Left ventricle myocardium inferior (tissue), 1 donor: ENCODE measurements around the gene ACOX3. TPM values are rescaled to one million over a fixed set of nuclear protein-coding genes. Genes with fewer than 3 reads are reported as not detected.
"Not testable (repeated sequence)": the region's sequence is repeated elsewhere in the genome, so short reads cannot be mapped to it uniquely, and the experiment has no call there.

Experiments
- DNase-seq: peaks from one replicate; pipeline ENCODE4 v3.0.0-alpha.2; 2020
- H3K27ac ChIP-seq: fragments of 200-600 bp; replicated peaks from 2 replicates; pipeline ENCODE4 v1.8.0; 2021
- H3K27me3 ChIP-seq: fragments of 200-600 bp; 2 replicates; pipeline ENCODE4 v1.8.0; 2021; ENCODE audit warnings: low read depth
- H3K36me3 ChIP-seq: fragments of 200-600 bp; 2 replicates; pipeline ENCODE4 v1.8.0; 2021
- H3K4me1 ChIP-seq: fragments of 200-600 bp; 2 replicates; pipeline ENCODE4 v1.8.0; 2021
- H3K4me3 ChIP-seq: fragments of 200-600 bp; 2 replicates; pipeline ENCODE4 v1.8.0; 2021; ENCODE audit warnings: mild to moderate bottlenecking, moderate library complexity
- H3K9me3 ChIP-seq: fragments of 200-600 bp; replicated peaks from 2 replicates; pipeline ENCODE4 v1.8.0; 2021
- CTCF ChIP-seq: fragments of 200-600 bp; IDR thresholded peaks from 2 replicates; pipeline ENCODE4 v1.8.0; 2021; ENCODE audit warnings: antibody characterized with exemption, mild to moderate bottlenecking, borderline replicate concordance
- intact Hi-C: fragments of 100-400 bp; cut with micrococcal nuclease; formaldehyde crosslinking; loops from one replicate; pipeline ENCODE4 v1.11.0; 2022
- total RNA-seq: library from RNA; stranded (reverse); fragmentation: NEBNext Ultra II Directional; extraction: Animal tissue kit (Norgen Biotek cat#: 25700); gene quantifications from one replicate; pipeline ENCODE4 v1.2.1, GENCODE V29; 2021
- donor health status: DM: no; HTN: yes; CAD: no; lungs with severe emphysema.

The ACOX3 gene
- total RNA-seq, 1 donor from 2014 or later: 22.0 TPM

- DNase-seq: peak; percentile 89
- no peaks in the 10 kb centered on the region for H3K27me3 ChIP-seq
- peaks cover 9% of the 10 kb centered on the region for H3K36me3 ChIP-seq
- peak overlapping the region; percentile 94 for H3K4me3 ChIP-seq
- peak; percentile 20 for TF ChIP-seq CTCF
- intact Hi-C loops: no loop called here
- no peaks in the 10 kb centered on the region for H3K9me3 ChIP-seq
- H3K27ac ChIP-seq: peak overlapping the region; percentile 94
- H3K4me1 ChIP-seq: peaks cover 55% of the 10 kb centered on the region
Observed at GRCh38 chr4:8428288-8429097, 12.0 kb downstream of the ACOX3 start.

DNA sequence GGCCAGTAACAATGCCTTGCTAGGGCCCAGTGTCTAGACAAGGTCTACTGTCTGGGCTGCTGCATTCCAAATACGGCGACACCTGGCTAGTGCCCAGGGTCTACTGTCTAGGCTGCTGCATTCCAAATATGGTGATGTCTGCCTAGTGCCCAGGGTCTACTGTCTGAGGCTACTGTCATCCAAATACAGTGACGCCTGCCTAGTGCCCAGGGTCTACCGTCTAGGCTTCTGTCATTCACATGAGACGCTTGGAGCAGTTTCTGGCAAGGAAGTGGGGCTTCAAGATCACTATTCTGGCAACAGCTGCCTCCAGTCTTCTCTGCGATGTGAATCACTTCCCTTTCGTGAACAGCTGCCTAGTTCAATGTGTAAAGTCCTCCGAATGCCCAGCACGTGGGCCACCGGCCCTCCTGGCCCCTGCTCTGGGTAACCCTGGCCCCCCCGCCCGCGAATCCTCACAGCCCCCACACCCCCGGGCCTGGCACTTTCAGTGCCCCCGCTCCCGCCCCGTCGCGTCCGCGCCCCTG, 12.7 kb downstream of the ACOX3 start:
- no peaks in the 10 kb centered on the region for H3K9me3 ChIP-seq
- peaks cover 55% of the 10 kb centered on the region for H3K4me1 ChIP-seq
- peaks cover 9% of the 10 kb centered on the region for H3K36me3 ChIP-seq
- H3K27me3 ChIP-seq: no peaks in the 10 kb centered on the region
- peak overlapping the region; percentile 94 for H3K4me3 ChIP-seq
- H3K27ac ChIP-seq: peak overlapping the region; percentile 94
- no peak for TF ChIP-seq CTCF
- DNase-seq: peak; percentile 37
- intact Hi-C loops: no loop called here

DNA sequence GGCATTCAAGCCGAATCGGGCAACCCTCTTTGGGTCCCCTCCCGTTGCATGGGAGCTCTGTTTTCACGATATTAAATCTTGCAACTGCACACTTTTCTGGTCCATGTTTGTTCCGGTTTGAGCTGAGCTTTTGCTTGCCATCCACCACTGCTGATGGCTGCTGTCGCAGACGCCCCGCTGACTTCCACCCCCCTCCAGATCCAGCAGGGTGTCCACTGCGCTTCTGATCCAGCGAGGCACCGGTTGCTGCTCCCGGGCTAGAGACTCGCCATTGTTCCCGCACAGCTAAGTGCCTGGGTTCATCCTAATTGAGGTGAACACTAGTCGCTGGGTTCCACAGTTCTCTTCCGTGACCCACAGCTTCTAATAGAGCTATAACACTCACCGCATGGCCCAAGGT, 13.3 kb downstream of the ACOX3 start:
- no peaks in the 10 kb centered on the region for H3K27me3 ChIP-seq
- intact Hi-C loops: no loop called here
- TF ChIP-seq CTCF: no peak
- H3K4me3 ChIP-seq: peak overlapping the region; percentile 94
- H3K36me3 ChIP-seq: peaks cover 9% of the 10 kb centered on the region
- H3K4me1 ChIP-seq: peaks cover 56% of the 10 kb centered on the region
- H3K27ac ChIP-seq: peak overlapping the region; percentile 94
- H3K9me3 ChIP-seq: no peaks in the 10 kb centered on the region
- no peak for DNase-seq

DNA sequence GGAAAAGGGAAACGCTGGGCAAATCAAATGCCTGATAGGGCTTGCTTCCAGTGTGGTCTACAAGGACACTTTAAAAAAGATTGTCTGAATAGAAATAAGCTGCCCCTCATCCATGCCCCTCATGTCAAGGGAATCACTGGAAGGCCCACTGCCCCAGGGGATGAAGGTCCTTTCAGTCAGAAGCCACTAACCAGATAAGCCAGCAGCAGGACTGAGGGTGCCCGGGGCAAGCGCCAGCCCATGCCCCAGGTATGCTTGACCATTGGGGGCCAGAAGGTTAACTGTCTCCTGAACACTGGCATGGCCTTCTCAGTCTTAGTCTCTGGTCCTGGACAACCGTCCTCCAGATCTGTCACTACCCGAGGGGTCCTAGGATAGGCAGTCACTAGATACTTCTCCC, 17.7 kb downstream of the ACOX3 start:
- peaks cover 2% of the 10 kb centered on the region for H3K9me3 ChIP-seq
- intact Hi-C loops: no loop called here
- no peaks in the 10 kb centered on the region for H3K27me3 ChIP-seq
- H3K4me1 ChIP-seq: peaks cover 58% of the 10 kb centered on the region
- no peak for DNase-seq
- no peak overlapping the region for H3K4me3 ChIP-seq
- no peak overlapping the region for H3K27ac ChIP-seq
- no peak for TF ChIP-seq CTCF
- peaks cover 13% of the 10 kb centered on the region for H3K36me3 ChIP-seq

GRCh38 chr4:8422327-8422726, 18.2 kb downstream of the ACOX3 start:
- peaks cover 53% of the 10 kb centered on the region for H3K4me1 ChIP-seq

DNA sequence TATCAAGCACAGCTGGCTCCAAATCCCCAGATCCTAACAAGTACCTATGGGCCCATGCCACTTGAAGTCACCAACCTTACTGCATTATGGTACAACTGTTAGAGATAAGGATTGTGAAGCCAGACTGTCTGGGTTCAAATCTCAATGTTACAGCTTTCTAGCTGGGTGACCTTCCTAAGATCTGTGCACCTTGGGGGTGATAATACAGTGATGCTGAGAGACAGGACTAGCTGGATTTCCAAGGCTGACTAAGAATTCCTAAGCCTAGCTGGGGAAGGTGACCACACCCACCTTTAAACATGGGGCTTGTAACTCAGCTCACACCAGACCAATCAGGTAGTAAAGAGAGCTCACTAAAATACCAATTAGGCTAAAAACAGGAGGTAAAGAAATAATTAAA, 20.4 kb downstream of the ACOX3 start:
- H3K27me3 ChIP-seq, H3K9me3 ChIP-seq, DNase-seq, H3K4me3 ChIP-seq, intact Hi-C loops: not testable (repeated sequence)
- peaks cover 34% of the 10 kb centered on the region for H3K4me1 ChIP-seq
- H3K27ac ChIP-seq: peak overlapping the region; percentile 73
- H3K36me3 ChIP-seq: peaks cover 23% of the 10 kb centered on the region

More at GRCh38 chr4:8422327-8422726, 18.2 kb downstream of the ACOX3 start:
- Histone ChIP-seq H3K27ac (no peak overlapping the region), H3K36me3 (peaks cover 13% of the 10 kb centered on the region), H3K4me3 (no peak overlapping the region), H3K27me3 (no peaks in the 10 kb centered on the region), H3K9me3 (peaks cover 2% of the 10 kb centered on the region)
- no peak for TF ChIP-seq CTCF
- no peak for DNase-seq
- intact Hi-C loops: no loop called here
